H9 (cell line): ENCODE data around the gene DCX. TPM values are rescaled to one million over a fixed set of nuclear protein-coding genes. Genes with fewer than 3 reads are reported as not detected.

ENCODE experiments used
- DNase-seq: peaks from one replicate; pipeline ENCODE4 v3.0.0-alpha.2; 2017
- H2AFZ ChIP-seq: one replicate; pipeline ENCODE4 v1.6.1; 2013; ENCODE audit warnings: mild to moderate bottlenecking, low read length, control low read depth, moderate library complexity
- H2AK5ac ChIP-seq: 2 replicates; pipeline ENCODE4 v1.6.1; 2013; ENCODE audit warnings: low read length, control low read depth, mixed read lengths; ENCODE audit not compliant: insufficient read length
- H2BK120ac ChIP-seq: one replicate; pipeline ENCODE4 v1.6.1; 2013; ENCODE audit warnings: low read depth, mild to moderate bottlenecking, low read length, control low read depth, inconsistent platforms; ENCODE audit not compliant: poor library complexity, severe bottlenecking
- H2BK12ac ChIP-seq: 2 replicates; pipeline ENCODE4 v1.6.1; 2013; ENCODE audit warnings: low read length, control low read depth, mixed read lengths, low read depth; ENCODE audit not compliant: insufficient read length
- H2BK15ac ChIP-seq: 2 replicates; pipeline ENCODE4 v1.6.1; 2013; ENCODE audit warnings: low read depth, low read length, control low read depth
- H2BK20ac ChIP-seq: one replicate; pipeline ENCODE4 v1.6.1; 2013; ENCODE audit warnings: low read depth, mild to moderate bottlenecking, low read length, control low read depth, inconsistent platforms; ENCODE audit not compliant: poor library complexity, severe bottlenecking
- H2BK5ac ChIP-seq: 2 replicates; pipeline ENCODE4 v1.6.1; 2013; ENCODE audit warnings: low read length, control low read depth, mixed read lengths; ENCODE audit not compliant: insufficient read length
- H3K14ac ChIP-seq: 2 replicates; pipeline ENCODE4 v1.6.1; 2013; ENCODE audit warnings: low read length, control low read depth; ENCODE audit not compliant: insufficient read depth
- H3K18ac ChIP-seq: 2 replicates; pipeline ENCODE4 v1.6.1; 2013; ENCODE audit warnings: low read depth, mild to moderate bottlenecking, mixed read lengths, low read length, control low read depth; ENCODE audit not compliant: insufficient read length
- H3K23ac ChIP-seq: 2 replicates; pipeline ENCODE4 v1.6.1; 2013; ENCODE audit warnings: low read length, control low read depth, mixed read lengths, low read depth; ENCODE audit not compliant: insufficient read length
- H3K23me2 ChIP-seq: 2 replicates; pipeline ENCODE4 v1.6.1; 2013; ENCODE audit warnings: low read depth, mild to moderate bottlenecking, mixed read lengths, low read length, control low read depth; ENCODE audit not compliant: insufficient read length, poor library complexity, severe bottlenecking
- H3K27ac ChIP-seq: 2 replicates; pipeline ENCODE4 v1.5.1; 2013; ENCODE audit warnings: low read length, control low read depth, mixed read lengths, low read depth; ENCODE audit not compliant: insufficient read length
- H3K27me3 ChIP-seq: 2 replicates; pipeline ENCODE4 v1.6.1; 2013; ENCODE audit warnings: low read length, control low read depth, inconsistent platforms; ENCODE audit not compliant: insufficient read depth
- H3K4ac ChIP-seq: 2 replicates; pipeline ENCODE4 v1.6.1; 2013; ENCODE audit warnings: low read depth, mild to moderate bottlenecking, control low read depth, inconsistent platforms, low read length, moderate library complexity
- H3K4me1 ChIP-seq: 2 replicates; pipeline ENCODE4 v1.6.1; 2013; ENCODE audit warnings: low read length, control low read depth, inconsistent platforms; ENCODE audit not compliant: insufficient read depth
- H3K4me2 ChIP-seq: 2 replicates; pipeline ENCODE4 v1.6.1; 2013; ENCODE audit warnings: low read length, control low read depth, mixed read lengths; ENCODE audit not compliant: insufficient read length, insufficient read depth
- H3K56ac ChIP-seq: 2 replicates; pipeline ENCODE4 v1.6.1; 2013; ENCODE audit warnings: low read depth, mild to moderate bottlenecking, mixed read lengths, low read length, control low read depth; ENCODE audit not compliant: insufficient read length
- H3K79me1 ChIP-seq: 2 replicates; pipeline ENCODE4 v1.6.1; 2013; ENCODE audit warnings: low read depth, mild to moderate bottlenecking, moderate library complexity, low read length, control low read depth, inconsistent platforms; ENCODE audit not compliant: insufficient read depth, poor library complexity, severe bottlenecking
- H3K79me2 ChIP-seq: 2 replicates; pipeline ENCODE4 v1.6.1; 2013; ENCODE audit warnings: low read length, control low read depth, inconsistent platforms; ENCODE audit not compliant: insufficient read depth
- H3K9ac ChIP-seq: 2 replicates; pipeline ENCODE4 v1.6.1; 2013; ENCODE audit warnings: low read length, control low read depth, mixed read lengths; ENCODE audit not compliant: insufficient read length; ENCODE audit errors: extremely low read depth
- H3K9me3 ChIP-seq: one replicate; pipeline ENCODE4 v1.6.1; 2013; ENCODE audit warnings: low read depth, low read length, inconsistent platforms; ENCODE audit not compliant: control insufficient read depth
- H3T11ph ChIP-seq: one replicate; pipeline ENCODE4 v1.6.1; 2013; ENCODE audit warnings: mild to moderate bottlenecking, low read length, control low read depth, inconsistent platforms
- H4K20me1 ChIP-seq: one replicate; pipeline ENCODE4 v1.6.1; 2013; ENCODE audit not compliant: control insufficient read depth, insufficient read length, insufficient read depth
- H4K5ac ChIP-seq: 2 replicates; pipeline ENCODE4 v1.6.1; 2013; ENCODE audit warnings: low read depth, mild to moderate bottlenecking, mixed read lengths, low read length, control low read depth; ENCODE audit not compliant: insufficient read length
- H4K8ac ChIP-seq: replicated peaks from 2 replicates; pipeline ENCODE4 v1.6.1; 2013; ENCODE audit warnings: low read length, control low read depth, mixed read lengths, low read depth; ENCODE audit not compliant: insufficient read length
- H4K91ac ChIP-seq: 2 replicates; pipeline ENCODE4 v1.6.1; 2013; ENCODE audit warnings: low read depth, mild to moderate bottlenecking, moderate library complexity, mixed read lengths, low read length, control low read depth; ENCODE audit not compliant: insufficient read length
- H3K27ac Mint-ChIP-seq, 3 experiments: 2 replicates in 2 of 3; 3 replicates in 1 of 3; pipeline ENCODE4 v1.8.0; 2020 to 2021; ENCODE audit warnings: mixed read lengths in 3 of 3, mild to moderate bottlenecking in 1 of 3, moderate library complexity in 1 of 3
- H3K27me3 Mint-ChIP-seq: 2 replicates; pipeline ENCODE4 v1.8.0; 2021; ENCODE audit warnings: low read depth, mild to moderate bottlenecking, moderate library complexity, mixed read lengths
- H3K36me3 Mint-ChIP-seq, 3 experiments: 2 replicates in 2 of 3; 3 replicates in 1 of 3; pipeline ENCODE4 v1.8.0; 2020 to 2021; ENCODE audit warnings: low read depth in 3 of 3, mixed read lengths in 3 of 3; ENCODE audit not compliant: insufficient read depth in 1 of 3
- H3K4me1 Mint-ChIP-seq, 2 experiments: 2 replicates each; pipeline ENCODE4 v1.8.0; 2020; ENCODE audit warnings: mixed read lengths in 2 of 2
- H3K4me3 Mint-ChIP-seq, 2 experiments: 2 replicates in 1 of 2; 3 replicates in 1 of 2; pipeline ENCODE4 v1.8.0; 2020 to 2021; ENCODE audit warnings: mild to moderate bottlenecking in 2 of 2, mixed read lengths in 2 of 2, moderate library complexity in 1 of 2
- H3K9me3 Mint-ChIP-seq, 2 experiments: 2 replicates in 1 of 2; 3 replicates in 1 of 2; pipeline ENCODE4 v1.8.0; 2020; ENCODE audit warnings: mild to moderate bottlenecking in 2 of 2, mixed read lengths in 2 of 2, moderate library complexity in 1 of 2
- CTCF ChIP-seq: fragments of 200-600 bp; sonication (generic); conservative IDR thresholded peaks from 3 replicates; pipeline ENCODE4 v1.8.0; 2021; ENCODE audit warnings: antibody characterized with exemption, mild to moderate bottlenecking
- WGBS: extraction: QIAGEN DNeasy Blood & Tissue Kit; methylation state at CpG from one replicate; pipeline ENCODE4 v1.1.7; 2013; ENCODE audit warnings: missing lambda C conversion rate, low lambda C conversion rate, mixed read lengths; ENCODE audit not compliant: insufficient read length; ENCODE audit errors: extremely low coverage; 5-methylcytosine and 5-hydroxymethylcytosine counted together
- total RNA-seq: library from RNA; stranded (reverse); gene quantifications from 2 replicates; pipeline ENCODE4 v1.2.1, GENCODE V29; 2021

Gene DCX
- total RNA-seq, 1 experiment from 2014 or later = 2.0 TPM

- Mint-ChIP-seq H3K27ac (no peak overlapping the region), H3K36me3 (no peaks in the 10 kb centered on the region), H3K4me1 (peaks cover 0 to 3% of the 10 kb centered on the region in 2 experiments; a peak in 2 of 4 replicates), H3K27me3 (peaks cover 10% of the 10 kb centered on the region), H3K9me3 (peaks cover 0 to 3% of the 10 kb centered on the region in 2 experiments; a peak in 1 of 5 replicates), H3K4me3 (no peak overlapping the region)
- no peak overlapping the region for H3K56ac ChIP-seq
- no peaks in the 10 kb centered on the region for H3K27me3 ChIP-seq
- H3K9me3 ChIP-seq = no peaks in the 10 kb centered on the region
- DNase-seq = no peak
- H2AK5ac ChIP-seq = no peak overlapping the region
- no peak overlapping the region for H3K23ac ChIP-seq
- H3T11ph ChIP-seq = no peak overlapping the region
- H3K9ac ChIP-seq = no peak overlapping the region
- no peak overlapping the region for H4K5ac ChIP-seq
- no peak overlapping the region for H4K91ac ChIP-seq
- H3K27ac ChIP-seq = no peak overlapping the region
- no peaks in the 10 kb centered on the region for H4K20me1 ChIP-seq
- no peak overlapping the region for H2AFZ ChIP-seq
- no peaks in the 10 kb centered on the region for H3K23me2 ChIP-seq
- H2BK5ac ChIP-seq = no peak overlapping the region
- H3K79me2 ChIP-seq = no peaks in the 10 kb centered on the region
- no peak overlapping the region for H3K18ac ChIP-seq
- H3K4me2 ChIP-seq = no peak overlapping the region
- H2BK12ac ChIP-seq = no peak overlapping the region
- no peak overlapping the region for H3K4ac ChIP-seq
- no peak overlapping the region for H2BK20ac ChIP-seq
- H3K4me1 ChIP-seq = no peaks in the 10 kb centered on the region
- H3K14ac ChIP-seq = no peak overlapping the region
- H4K8ac ChIP-seq = no peak overlapping the region
- no peak overlapping the region for H2BK15ac ChIP-seq
- no peaks in the 10 kb centered on the region for H3K79me1 ChIP-seq
- no peak overlapping the region for H2BK120ac ChIP-seq
- TF ChIP-seq CTCF = no peak
- no CpG with 5 or more reads among the region's 4 CpGs for WGBS
Measured at GRCh38 chrX:111338095-111338698, 73.8 kb downstream of the DCX start.
